H1 (cell line): ENCODE data around the gene CORO1C. TPM values are rescaled to one million over a fixed set of nuclear protein-coding genes. Genes with fewer than 3 reads are reported as not detected.

Source experiments
- CTCF ChIA-PET: fragments of 300-600 bp; sonication (Branson Sonifier 250); formaldehyde crosslinking; loops from one replicate; lab custom pipeline; 2021; ENCODE audit not compliant: partially characterized antibody; lab: Charles Lee
- POLR2A ChIA-PET: fragments of 300-600 bp; sonication (Branson Sonifier 250); formaldehyde crosslinking; loops from one replicate; lab custom pipeline; 2021; ENCODE audit warnings: inconsistent platforms; ENCODE audit not compliant: partially characterized antibody; lab: Charles Lee
- DNase-seq, 2 experiments: peaks; one replicate each; pipeline versions ENCODE4 v3.0.0 to v3.0.0-alpha.2; 2010 to 2022; ENCODE audit warnings: low spot score in 2 of 2, low read depth in 1 of 2, mixed read lengths in 1 of 2
- FAIRE-seq: peaks from 2 replicates; lab custom pipeline; 2011; peaks lifted over from hg19 to GRCh38; lab: Jason Lieb, UNC
- H2AFZ ChIP-seq: 2 replicates; pipeline ENCODE4 v1.8.1; 2012; ENCODE audit warnings: low read length, inconsistent platforms
- H2AK5ac ChIP-seq: 2 replicates; pipeline ENCODE4 v1.6.1; 2013; ENCODE audit warnings: low read depth, low read length
- H2BK120ac ChIP-seq: replicated peaks from 2 replicates; pipeline ENCODE3; 2013; ENCODE audit warnings: low read depth, low read length, inconsistent platforms
- H2BK12ac ChIP-seq: 2 replicates; pipeline ENCODE4 v1.6.1; 2013; ENCODE audit warnings: low read depth, low read length
- H2BK15ac ChIP-seq: 2 replicates; pipeline ENCODE4 v1.6.1; 2013; ENCODE audit warnings: low read length
- H2BK20ac ChIP-seq: 2 replicates; pipeline ENCODE4 v1.6.1; 2013; ENCODE audit warnings: low read length
- H2BK5ac ChIP-seq: 2 replicates; pipeline ENCODE4 v1.6.1; 2013; ENCODE audit warnings: low read depth, low read length
- H3K14ac ChIP-seq: 2 replicates; pipeline ENCODE4 v1.6.1; 2013; ENCODE audit warnings: inconsistent platforms; ENCODE audit not compliant: insufficient read length
- H3K18ac ChIP-seq: 2 replicates; pipeline ENCODE4 v1.6.1; 2013; ENCODE audit warnings: low read length; ENCODE audit errors: extremely low read depth
- H3K23ac ChIP-seq: 2 replicates; pipeline ENCODE4 v1.6.1; 2013; ENCODE audit warnings: inconsistent platforms; ENCODE audit not compliant: insufficient read length
- H3K23me2 ChIP-seq: 2 replicates; pipeline ENCODE4 v1.6.1; 2013; ENCODE audit warnings: low read depth, low read length
- H3K27ac ChIP-seq: 2 replicates; pipeline ENCODE4 v1.6.1; 2011; ENCODE audit warnings: low read depth, low read length, inconsistent platforms
- H3K27me3 ChIP-seq, 4 experiments: replicated peaks in 1 of 4; 1 replicate in 1 of 4; 2 replicates in 3 of 4; pipeline versions ENCODE4 v1.6.1 to v1.8.1; 2011 to 2013; ENCODE audit warnings: low read length in 3 of 4, mild to moderate bottlenecking in 3 of 4, inconsistent platforms in 2 of 4, mixed read lengths in 2 of 4, moderate library complexity in 1 of 4; ENCODE audit not compliant: control insufficient read depth in 3 of 4, insufficient read depth in 3 of 4; ENCODE audit errors: extremely low read depth in 1 of 4
- H3K36me3 ChIP-seq, 4 experiments: 2 replicates each; pipeline versions ENCODE4 v1.6.1 to v1.8.1; 2011 to 2013; ENCODE audit warnings: mild to moderate bottlenecking in 4 of 4, low read length in 3 of 4, moderate library complexity in 2 of 4, control low read depth in 1 of 4, inconsistent platforms in 1 of 4; ENCODE audit not compliant: insufficient read depth in 4 of 4, control insufficient read depth in 2 of 4
- H3K4ac ChIP-seq: replicated peaks from 2 replicates; pipeline ENCODE3; 2013; ENCODE audit warnings: low read length, low read depth, mixed read lengths, inconsistent platforms; ENCODE audit not compliant: insufficient read length
- H3K4me1 ChIP-seq, 4 experiments: replicated peaks in 1 of 4; 1 replicate in 1 of 4; 2 replicates in 3 of 4; pipeline versions ENCODE4 v1.6.1 to v1.8.1; 2011 to 2013; ENCODE audit warnings: low read length in 3 of 4, inconsistent platforms in 2 of 4, mixed read lengths in 1 of 4; ENCODE audit not compliant: insufficient read depth in 4 of 4, control insufficient read depth in 3 of 4
- H3K4me2 ChIP-seq, 2 experiments: 2 replicates each; pipeline versions ENCODE4 v1.6.1 to v1.8.1; 2011 to 2013; ENCODE audit warnings: low read depth in 2 of 2, low read length in 2 of 2, control low read depth in 1 of 2, inconsistent platforms in 1 of 2, mild to moderate bottlenecking in 1 of 2; ENCODE audit not compliant: insufficient read depth in 1 of 2
- H3K4me3 ChIP-seq, 4 experiments: fragments of 200-600, 300-600 bp in 1 of 4; sonication (generic), shearing (Covaris generic), sonication (Bioruptor Twin) in 1 of 4; 2 replicates each; pipeline versions ENCODE4 v1.5.1 to v1.8.1; 2011 to 2016; ENCODE audit warnings: low read length in 4 of 4, low read depth in 3 of 4, control low read depth in 2 of 4, inconsistent platforms in 2 of 4, mild to moderate bottlenecking in 2 of 4, mixed read lengths in 1 of 4, moderate library complexity in 1 of 4; ENCODE audit not compliant: insufficient read depth in 2 of 4; ENCODE audit errors: extremely low read depth in 1 of 4
- H3K56ac ChIP-seq: replicated peaks from 2 replicates; pipeline ENCODE3; 2013; ENCODE audit warnings: low read depth, mild to moderate bottlenecking, mixed read lengths, low read length, inconsistent platforms; ENCODE audit not compliant: insufficient read length
- H3K79me1 ChIP-seq: 2 replicates; pipeline ENCODE4 v1.6.1; 2013; ENCODE audit warnings: low read depth, low read length, control low read depth
- H3K79me2 ChIP-seq, 2 experiments: 2 replicates each; pipeline versions ENCODE4 v1.6.1 to v1.8.1; 2012 to 2013; ENCODE audit warnings: low read length in 2 of 2, mild to moderate bottlenecking in 2 of 2, inconsistent platforms in 1 of 2; ENCODE audit not compliant: insufficient read depth in 2 of 2, control insufficient read depth in 1 of 2
- H3K9ac ChIP-seq, 4 experiments: replicated peaks in 1 of 4; 1 replicate in 1 of 4; 2 replicates in 3 of 4; pipeline versions ENCODE4 v1.6.1 to v1.8.1; 2011 to 2013; ENCODE audit warnings: low read depth in 3 of 4, low read length in 3 of 4, control low read depth in 2 of 4, mild to moderate bottlenecking in 2 of 4, moderate library complexity in 2 of 4, inconsistent platforms in 1 of 4; ENCODE audit errors: extremely low read depth in 1 of 4
- H3K9me3 ChIP-seq, 2 experiments: 2 replicates each; pipeline versions ENCODE4 v1.6.1 to v1.8.1; 2012 to 2013; ENCODE audit warnings: mild to moderate bottlenecking in 2 of 2, moderate library complexity in 2 of 2, control low read depth in 1 of 2, inconsistent platforms in 1 of 2, low read depth in 1 of 2, low read length in 1 of 2, mixed read lengths in 1 of 2; ENCODE audit not compliant: insufficient read depth in 2 of 2
- H4K20me1 ChIP-seq, 2 experiments: replicated peaks in 1 of 2; 2 replicates each; pipeline versions ENCODE3 to v1.8.1; 2011 to 2013; ENCODE audit warnings: inconsistent platforms in 2 of 2, low read length in 2 of 2, mild to moderate bottlenecking in 1 of 2; ENCODE audit not compliant: insufficient read depth in 2 of 2, control insufficient read depth in 1 of 2
- H4K5ac ChIP-seq: 2 replicates; pipeline ENCODE4 v1.6.1; 2013; ENCODE audit warnings: low read length, low read depth, mixed read lengths, inconsistent platforms; ENCODE audit not compliant: insufficient read length
- H4K8ac ChIP-seq: 2 replicates; pipeline ENCODE4 v1.8.0; 2013; ENCODE audit warnings: mild to moderate bottlenecking, moderate library complexity, low read length, inconsistent platforms; ENCODE audit not compliant: insufficient read depth; ENCODE audit errors: extremely low read depth
- H4K91ac ChIP-seq: replicated peaks from 2 replicates; pipeline ENCODE3; 2013; ENCODE audit warnings: low read length, mixed read lengths, inconsistent platforms; ENCODE audit not compliant: insufficient read length
- CHD2 ChIP-seq: IDR thresholded peaks from 2 replicates; pipeline ENCODE4 v1.6.1; 2012; ENCODE audit warnings: low read length, improper control_type of control experiment
- GABPA ChIP-seq: IDR thresholded peaks from 2 replicates; pipeline ENCODE4 v1.6.1; 2011; ENCODE audit warnings: mild to moderate bottlenecking, low read length, moderate library complexity, borderline replicate concordance; ENCODE audit not compliant: insufficient read depth
- KDM1A ChIP-seq: fragments of 200-600, 300-600 bp; sonication (generic); IDR thresholded peaks from 2 replicates; pipeline ENCODE4 v1.7.1; 2016; ENCODE audit warnings: mild to moderate bottlenecking, low read length, borderline replicate concordance
- NRF1 ChIP-seq: IDR thresholded peaks from 2 replicates; pipeline ENCODE4 v1.6.1; 2011; ENCODE audit warnings: mild to moderate bottlenecking, low read depth, low read length, improper control_type of control experiment
- RAD21 ChIP-seq, 2 experiments: IDR thresholded peaks in 1 of 2; conservative IDR thresholded peaks in 1 of 2; 2 replicates each; pipeline ENCODE4 v1.6.1; 2011; ENCODE audit warnings: low read depth in 2 of 2, low read length in 2 of 2, improper control_type of control experiment in 1 of 2, inconsistent platforms in 1 of 2, mild to moderate bottlenecking in 1 of 2, moderate library complexity in 1 of 2
- RFX5 ChIP-seq: IDR thresholded peaks from 2 replicates; pipeline ENCODE4 v1.6.1; 2011; ENCODE audit warnings: low read depth, low read length, improper control_type of control experiment, borderline replicate concordance
- SIX5 ChIP-seq: IDR thresholded peaks from 2 replicates; pipeline ENCODE4 v1.6.1; 2011; ENCODE audit warnings: mild to moderate bottlenecking, low read depth, low read length
- SP2 ChIP-seq: IDR thresholded peaks from 2 replicates; pipeline ENCODE4 v1.6.1; 2012; ENCODE audit warnings: mild to moderate bottlenecking, low read length, inconsistent platforms
- SRF ChIP-seq: IDR thresholded peaks from 2 replicates; pipeline ENCODE4 v1.6.1; 2011; ENCODE audit warnings: mild to moderate bottlenecking, low read depth, low read length, moderate library complexity
- SUZ12 ChIP-seq: fragments of 200-600 bp; sonication (generic); IDR thresholded peaks from 2 replicates; pipeline ENCODE4 v1.6.1; 2012; ENCODE audit warnings: mild to moderate bottlenecking, inconsistent platforms, low read length, moderate library complexity, mixed read lengths
- TAF1 ChIP-seq: IDR thresholded peaks from 2 replicates; pipeline ENCODE4 v1.6.1; 2011; ENCODE audit warnings: mild to moderate bottlenecking, low read depth, low read length
- TEAD4 ChIP-seq: IDR thresholded peaks from 2 replicates; pipeline ENCODE4 v1.6.1; 2012; ENCODE audit warnings: low read depth, low read length, inconsistent platforms, mixed read lengths
- WGBS, 2 experiments: shearing (Covaris generic) in 1 of 2; methylation state at CpG; one replicate each; pipeline versions ENCODE4 v1.1.6 to v1.1.7; 2013 to 2015; ENCODE audit warnings: low lambda C conversion rate in 2 of 2, mixed read lengths in 2 of 2, inconsistent platforms in 1 of 2, low coverage in 1 of 2, missing lambda C conversion rate in 1 of 2; ENCODE audit not compliant: insufficient replicate concordance in 2 of 2, insufficient coverage in 1 of 2, insufficient read length in 1 of 2; ENCODE audit errors: extremely low coverage in 1 of 2, missing lambda C conversion rate in 1 of 2; 5-methylcytosine and 5-hydroxymethylcytosine counted together
- polyA plus RNA-seq, 7 experiments: library from polyadenylated mRNA; depleted of rRNA in 3 of 7; stranded (reverse) in 5 of 7; unstranded in 2 of 7; fragments of >200 nt in 5 of 7; fragments of 200-250 nt in 2 of 7; gene quantifications; 1 replicate in 5 of 7; 2 replicates in 1 of 7; 4 replicates in 1 of 7; pipeline versions ENCODE4 v1.2.1 to v1.2.3, GENCODE V29; 2011 to 2013; ENCODE audit warnings: missing spikeins in 2 of 7, mixed read lengths in 2 of 7
- total RNA-seq: library from RNA; stranded (reverse); fragmentation: NEBNext Ultra II Directional; extraction: Animal tissue kit (Norgen Biotek cat#: 25700); gene quantifications from 2 replicates; pipeline ENCODE4 v1.2.1, GENCODE V29; 2021
- TF ChIP-seq, protein P1 (sequence below): IDR thresholded peaks from 2 replicates; pipeline ENCODE4 v1.6.1; 2011; ENCODE audit warnings: low read depth, mild to moderate bottlenecking, low read length; ENCODE audit not compliant: insufficient read depth

The CORO1C gene
- total and polyA plus RNA-seq, 2 of the 8 experiments (the other 6 are each of a cell fraction or from before 2014, with no cell fraction given), result 72.7 to 120 TPM

DNA sequence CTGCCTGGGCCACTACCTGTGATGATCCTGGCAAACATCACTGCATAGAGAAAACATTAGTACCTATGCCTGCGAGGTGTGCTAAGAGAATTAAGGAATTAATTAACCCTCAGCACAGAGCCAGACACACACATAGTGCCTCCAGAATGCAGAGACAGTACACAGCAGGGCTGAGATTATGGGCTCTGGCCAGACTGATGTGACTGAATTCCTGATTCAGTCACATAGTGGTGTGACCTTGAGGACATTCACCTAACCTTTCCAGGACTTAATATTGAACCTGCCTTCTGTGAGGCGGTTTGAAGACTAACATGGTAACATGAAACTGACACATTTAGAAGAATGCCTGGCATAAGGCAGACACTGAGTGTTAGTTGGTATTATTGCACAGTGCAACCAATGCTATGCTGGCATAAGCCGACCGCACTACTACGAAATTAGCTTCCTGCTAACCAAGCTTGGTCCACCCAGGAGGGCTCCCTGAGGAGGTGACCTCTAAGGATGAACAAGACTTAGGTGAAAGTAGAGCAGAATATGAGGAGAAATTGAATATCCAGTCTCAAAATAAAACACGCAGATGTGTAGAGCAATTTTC lies 65.6 kb downstream of the CORO1C start:
- no peak for DNase-seq
- Histone ChIP-seq H3K18ac (no peak overlapping the region), H3K23me2 (no peaks in the 10 kb centered on the region), H4K91ac (no peak overlapping the region), H3K27me3 (no peaks in the 10 kb centered on the region), H2AK5ac (no peak overlapping the region), H3K14ac (no peak overlapping the region), H2BK15ac (no peak overlapping the region), H3K4me3 (no peak overlapping the region), H3K79me2 (peaks cover 0 to 10% of the 10 kb centered on the region in 2 experiments; a peak in 2 of 4 replicates), H3K27ac (no peak overlapping the region), H3K4me2 (no peak overlapping the region), H2BK20ac (no peak overlapping the region), H4K8ac (no peak overlapping the region), H2BK5ac (no peak overlapping the region), H3K9me3 (no peaks in the 10 kb centered on the region), H3K4ac (no peak overlapping the region), H3K23ac (no peak overlapping the region), H3K56ac (no peak overlapping the region), H4K20me1 (peaks cover 5 to 7% of the 10 kb centered on the region in 2 experiments), H3K79me1 (peaks cover 10% of the 10 kb centered on the region; the same call in 1 of the 2 replicates), H3K4me1 (peaks cover 0 to 6% (median 1%) of the 10 kb centered on the region in 4 experiments; a peak in 5 of 7 replicates), H3K36me3 (no peaks in the 10 kb centered on the region), H3K9ac (no peak overlapping the region), H2BK12ac (no peak overlapping the region), H4K5ac (no peak overlapping the region), H2BK120ac (no peak overlapping the region), H2AFZ (no peak overlapping the region)
- ChIA-PET POLR2A (interaction anchor here (1.5 to 1.7 kb wide), 2 partner anchors 65 to 136 kb away, joined by 6 read pairs; no protein-coding TSS in a partner anchor), CTCF (interaction anchor here (0.7 to 10.4 kb wide), 45 partner anchors 11 to 295 kb away, joined by 3 to 188 read pairs (median 7); no protein-coding TSS in a partner anchor)
- no peak for FAIRE-seq
- WGBS, 2 experiments, result 94% methylated on average over 6 of the region's 6 CpGs; no CpG with 5 or more reads in 1 of the 2 experiments
- no peak for TF ChIP-seq TAF1
- TF ChIP-seq CHD2, result no peak
- no peak for TF ChIP-seq SP2
- TF ChIP-seq, protein P1, sequence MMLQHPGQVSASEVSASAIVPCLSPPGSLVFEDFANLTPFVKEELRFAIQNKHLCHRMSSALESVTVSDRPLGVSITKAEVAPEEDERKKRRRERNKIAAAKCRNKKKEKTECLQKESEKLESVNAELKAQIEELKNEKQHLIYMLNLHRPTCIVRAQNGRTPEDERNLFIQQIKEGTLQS, result no peak
- no peak for TF ChIP-seq TEAD4
- no peak for TF ChIP-seq RFX5
- no peak for TF ChIP-seq SIX5
- TF ChIP-seq SRF, result no peak
- no peak for TF ChIP-seq RAD21 (IDR thresholded peaks at IDR 0.05 in 1 of 2, conservative IDR thresholded peaks at IDR 0.05 in 1 of 2; ENCODE audit: low read depth in 2 of 2, low read length in 2 of 2)
- TF ChIP-seq SUZ12, result no peak
- TF ChIP-seq NRF1, result no peak
- no peak for TF ChIP-seq KDM1A
- TF ChIP-seq GABPA, result no peak
